DOHH2 (cell line): Measurements from ENCODE around the gene FAM184A.

Experiments
- EZH2phosphoT487 ChIP-seq: fragments of 200-600 bp; sonication (generic); IDR thresholded peaks from 2 replicates; pipeline ENCODE4 v1.6.1; 2017; ENCODE audit warnings: borderline replicate concordance, mild to moderate bottlenecking, antibody characterized with exemption, low read length, moderate library complexity, mixed read lengths
- TF ChIP-seq, protein P1 (sequence below): fragments of 200-600 bp; sonication (generic); IDR thresholded peaks from one replicate; pipeline ENCODE4 v1.5.1; 2014; ENCODE audit warnings: antibody characterized with exemption, mild to moderate bottlenecking, low read depth, low read length; ENCODE audit not compliant: poor library complexity, severe bottlenecking

DNA sequence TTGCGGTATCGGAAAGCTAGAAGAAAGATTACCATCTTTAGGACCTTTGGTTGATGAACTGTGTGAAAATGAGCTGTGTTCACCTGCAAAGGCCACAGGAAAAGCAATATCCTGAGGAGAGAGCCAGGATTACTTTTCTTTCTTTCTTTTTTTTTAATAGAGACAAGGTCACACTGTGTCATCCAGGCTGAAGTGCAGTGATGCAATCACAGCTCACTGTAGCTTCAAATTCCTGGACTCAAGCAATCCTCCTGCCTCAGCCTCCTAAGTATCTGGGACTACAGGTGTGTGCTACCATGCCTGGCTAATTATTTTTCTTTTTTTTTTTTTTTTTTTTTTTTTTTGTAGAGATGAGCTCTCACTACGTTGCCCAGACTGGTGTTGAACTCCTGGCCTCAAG, 17.2 kb downstream of the FAM184A start:
- TF ChIP-seq, protein P1, sequence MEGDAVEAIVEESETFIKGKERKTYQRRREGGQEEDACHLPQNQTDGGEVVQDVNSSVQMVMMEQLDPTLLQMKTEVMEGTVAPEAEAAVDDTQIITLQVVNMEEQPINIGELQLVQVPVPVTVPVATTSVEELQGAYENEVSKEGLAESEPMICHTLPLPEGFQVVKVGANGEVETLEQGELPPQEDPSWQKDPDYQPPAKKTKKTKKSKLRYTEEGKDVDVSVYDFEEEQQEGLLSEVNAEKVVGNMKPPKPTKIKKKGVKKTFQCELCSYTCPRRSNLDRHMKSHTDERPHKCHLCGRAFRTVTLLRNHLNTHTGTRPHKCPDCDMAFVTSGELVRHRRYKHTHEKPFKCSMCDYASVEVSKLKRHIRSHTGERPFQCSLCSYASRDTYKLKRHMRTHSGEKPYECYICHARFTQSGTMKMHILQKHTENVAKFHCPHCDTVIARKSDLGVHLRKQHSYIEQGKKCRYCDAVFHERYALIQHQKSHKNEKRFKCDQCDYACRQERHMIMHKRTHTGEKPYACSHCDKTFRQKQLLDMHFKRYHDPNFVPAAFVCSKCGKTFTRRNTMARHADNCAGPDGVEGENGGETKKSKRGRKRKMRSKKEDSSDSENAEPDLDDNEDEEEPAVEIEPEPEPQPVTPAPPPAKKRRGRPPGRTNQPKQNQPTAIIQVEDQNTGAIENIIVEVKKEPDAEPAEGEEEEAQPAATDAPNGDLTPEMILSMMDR: no peak
- no peak for TF ChIP-seq EZH2phosphoT487
